ENCODE measurements around the gene CAMSAP2.
A peak's percentile ranks its signal among the peaks of the same experiment; 100 is the strongest.

CAMSAP2 gene, protein sequence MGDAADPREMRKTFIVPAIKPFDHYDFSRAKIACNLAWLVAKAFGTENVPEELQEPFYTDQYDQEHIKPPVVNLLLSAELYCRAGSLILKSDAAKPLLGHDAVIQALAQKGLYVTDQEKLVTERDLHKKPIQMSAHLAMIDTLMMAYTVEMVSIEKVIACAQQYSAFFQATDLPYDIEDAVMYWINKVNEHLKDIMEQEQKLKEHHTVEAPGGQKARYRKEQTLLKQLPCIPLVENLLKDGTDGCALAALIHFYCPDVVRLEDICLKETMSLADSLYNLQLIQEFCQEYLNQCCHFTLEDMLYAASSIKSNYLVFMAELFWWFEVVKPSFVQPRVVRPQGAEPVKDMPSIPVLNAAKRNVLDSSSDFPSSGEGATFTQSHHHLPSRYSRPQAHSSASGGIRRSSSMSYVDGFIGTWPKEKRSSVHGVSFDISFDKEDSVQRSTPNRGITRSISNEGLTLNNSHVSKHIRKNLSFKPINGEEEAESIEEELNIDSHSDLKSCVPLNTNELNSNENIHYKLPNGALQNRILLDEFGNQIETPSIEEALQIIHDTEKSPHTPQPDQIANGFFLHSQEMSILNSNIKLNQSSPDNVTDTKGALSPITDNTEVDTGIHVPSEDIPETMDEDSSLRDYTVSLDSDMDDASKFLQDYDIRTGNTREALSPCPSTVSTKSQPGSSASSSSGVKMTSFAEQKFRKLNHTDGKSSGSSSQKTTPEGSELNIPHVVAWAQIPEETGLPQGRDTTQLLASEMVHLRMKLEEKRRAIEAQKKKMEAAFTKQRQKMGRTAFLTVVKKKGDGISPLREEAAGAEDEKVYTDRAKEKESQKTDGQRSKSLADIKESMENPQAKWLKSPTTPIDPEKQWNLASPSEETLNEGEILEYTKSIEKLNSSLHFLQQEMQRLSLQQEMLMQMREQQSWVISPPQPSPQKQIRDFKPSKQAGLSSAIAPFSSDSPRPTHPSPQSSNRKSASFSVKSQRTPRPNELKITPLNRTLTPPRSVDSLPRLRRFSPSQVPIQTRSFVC (N-terminal part only)

DNA sequence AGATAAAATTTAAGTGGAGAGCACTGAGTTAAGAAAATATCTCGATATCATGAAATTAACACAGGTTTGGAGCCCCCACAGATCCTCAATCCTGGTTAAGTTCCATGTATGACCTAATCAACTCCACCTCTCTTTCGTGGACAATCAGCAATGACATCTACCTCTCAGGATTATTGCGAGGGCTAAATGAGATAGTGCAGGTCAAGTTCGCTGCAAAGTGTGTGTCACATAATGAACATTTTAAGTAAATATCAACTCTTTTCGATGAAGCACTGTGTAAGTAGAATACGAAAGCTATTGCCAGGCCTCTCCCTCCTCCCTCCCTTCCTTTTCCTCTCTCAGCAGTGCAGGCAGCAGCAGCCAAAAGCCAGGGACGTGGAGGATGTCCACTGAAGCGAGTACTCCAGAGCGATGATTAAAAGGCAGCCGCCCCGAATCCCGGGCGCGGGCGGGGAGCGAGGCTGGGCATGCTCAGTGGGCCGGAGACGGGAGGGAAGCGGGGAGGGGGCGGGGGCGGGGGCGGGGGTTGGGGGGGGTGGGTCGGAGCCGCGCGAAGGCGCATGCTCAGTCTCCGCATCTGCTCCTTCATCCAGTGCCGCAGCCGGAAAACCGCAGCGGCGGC, at the start of gene CAMSAP2:
Gene CAMSAP2, plus strand, starts transcription at position 567 of the 622 bp plus-strand sequence. CDS start 935 bp downstream, outside the sequence.
- peak in 1 of 2 donors; percentile 57 for DNase-seq (ENCODE audit: low read depth in 1 of 2, low spot score in 1 of 2)

DNA sequence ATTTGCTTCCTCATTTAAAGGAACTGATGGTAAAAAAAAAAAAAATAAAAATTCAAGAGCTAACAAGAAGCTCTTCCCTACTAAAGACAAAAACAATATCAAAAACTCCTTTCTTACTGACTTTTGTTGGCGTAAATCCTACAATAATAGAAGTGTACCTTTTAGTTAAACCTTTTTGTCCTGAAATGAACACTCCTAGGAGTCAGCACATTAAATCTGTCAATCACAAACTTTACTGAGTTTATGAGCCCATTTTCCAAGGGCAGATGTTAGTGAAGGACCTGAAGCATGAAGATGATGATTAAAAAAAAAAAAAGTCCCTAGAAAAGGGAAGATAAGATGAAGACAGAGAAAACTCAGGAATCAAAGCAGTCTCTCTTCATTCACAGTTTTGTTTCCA, 46.4 kb upstream of the CAMSAP2 start:
- DNase-seq (ENCODE audit: low read depth in 1 of 2, low spot score in 1 of 2): no peak

DNA sequence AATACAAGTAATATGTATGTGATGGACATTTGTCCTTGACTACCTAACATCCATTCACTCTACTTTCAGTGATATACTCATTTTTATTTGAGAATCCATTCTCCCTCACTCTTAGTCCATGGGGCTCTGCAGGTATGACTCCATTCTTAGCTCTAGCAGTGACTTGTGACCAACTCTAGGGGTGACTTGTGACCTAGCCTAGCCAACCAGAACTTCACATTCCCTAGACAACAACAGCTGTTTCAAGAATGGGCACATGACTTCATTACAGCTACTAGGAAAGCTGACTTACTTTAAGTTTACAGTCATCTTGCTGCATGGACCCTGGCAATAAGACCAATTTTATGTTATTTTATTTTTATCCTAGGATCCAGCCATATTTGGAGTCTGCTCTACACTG, 45.4 kb upstream of the CAMSAP2 start:
- no peak for DNase-seq (ENCODE audit: low read depth in 1 of 2, low spot score in 1 of 2)

DNA sequence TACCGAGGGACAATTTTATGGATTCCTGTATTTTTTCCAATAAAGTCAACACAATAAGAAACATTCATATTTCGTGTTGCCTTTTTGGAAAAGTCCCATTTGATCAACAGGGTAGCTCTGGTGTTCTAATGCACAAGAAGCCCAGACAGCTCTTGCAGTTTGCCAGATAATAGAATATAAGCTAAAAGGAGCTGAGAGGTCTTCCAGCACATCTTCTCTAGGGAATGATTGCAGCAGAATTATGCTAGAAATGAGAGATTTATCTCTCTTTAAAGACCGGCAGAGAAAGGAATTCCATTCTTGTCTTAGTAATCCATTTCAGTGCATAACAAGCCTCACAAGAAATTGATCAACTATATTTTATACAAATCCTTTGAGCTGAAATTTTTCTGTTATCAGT, 44.0 kb upstream of the CAMSAP2 start:
- DNase-seq (ENCODE audit: low read depth in 1 of 2, low spot score in 1 of 2): no peak

DNA sequence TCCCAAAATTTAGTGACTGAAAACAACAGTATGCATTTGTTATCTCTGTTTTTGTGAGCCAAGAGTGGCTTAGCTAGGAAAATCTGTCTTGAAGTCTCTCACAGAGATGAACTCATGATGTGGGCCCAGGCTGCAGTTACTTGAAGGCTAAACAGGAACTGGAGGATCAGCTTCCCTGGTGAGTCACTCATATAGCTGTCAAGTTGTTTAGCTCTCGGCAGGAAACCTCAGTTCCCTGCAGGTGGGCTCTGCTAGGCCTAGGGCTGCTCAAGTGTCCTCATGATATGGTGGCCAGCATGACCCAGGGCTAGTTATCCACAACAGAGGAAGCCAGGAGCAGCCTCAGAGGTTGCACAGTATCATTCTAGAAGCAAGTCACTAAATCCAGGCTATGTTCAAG, 38.8 kb upstream of the CAMSAP2 start:
- no peak for DNase-seq (ENCODE audit: low read depth in 1 of 2, low spot score in 1 of 2)

DNA sequence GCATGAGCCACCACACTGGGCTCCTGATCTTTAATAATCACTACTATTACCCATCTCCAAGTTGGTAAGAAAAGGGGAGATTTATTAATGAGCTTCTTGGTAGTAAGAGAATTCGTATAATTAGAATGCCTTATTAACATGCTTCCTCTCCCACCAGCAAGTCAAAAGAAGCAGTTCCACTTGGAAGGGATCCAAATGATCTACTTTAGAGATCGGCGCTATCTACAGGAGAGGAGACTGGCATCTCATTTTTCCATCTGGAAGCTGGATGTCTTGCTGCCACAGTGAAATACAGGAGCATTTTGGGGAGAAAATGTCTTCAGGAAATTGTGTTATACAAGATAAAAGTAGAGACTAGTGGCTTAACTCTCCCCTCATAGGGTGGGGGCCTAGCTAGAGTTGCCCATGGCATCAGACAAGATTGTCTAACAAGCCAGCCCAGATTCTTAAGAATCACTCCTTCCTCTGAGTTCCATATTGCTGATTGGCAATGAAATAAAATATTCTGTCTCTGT, 33.6 kb upstream of the CAMSAP2 start:
- DNase-seq (ENCODE audit: low read depth in 1 of 2, low spot score in 1 of 2): no peak

DNA sequence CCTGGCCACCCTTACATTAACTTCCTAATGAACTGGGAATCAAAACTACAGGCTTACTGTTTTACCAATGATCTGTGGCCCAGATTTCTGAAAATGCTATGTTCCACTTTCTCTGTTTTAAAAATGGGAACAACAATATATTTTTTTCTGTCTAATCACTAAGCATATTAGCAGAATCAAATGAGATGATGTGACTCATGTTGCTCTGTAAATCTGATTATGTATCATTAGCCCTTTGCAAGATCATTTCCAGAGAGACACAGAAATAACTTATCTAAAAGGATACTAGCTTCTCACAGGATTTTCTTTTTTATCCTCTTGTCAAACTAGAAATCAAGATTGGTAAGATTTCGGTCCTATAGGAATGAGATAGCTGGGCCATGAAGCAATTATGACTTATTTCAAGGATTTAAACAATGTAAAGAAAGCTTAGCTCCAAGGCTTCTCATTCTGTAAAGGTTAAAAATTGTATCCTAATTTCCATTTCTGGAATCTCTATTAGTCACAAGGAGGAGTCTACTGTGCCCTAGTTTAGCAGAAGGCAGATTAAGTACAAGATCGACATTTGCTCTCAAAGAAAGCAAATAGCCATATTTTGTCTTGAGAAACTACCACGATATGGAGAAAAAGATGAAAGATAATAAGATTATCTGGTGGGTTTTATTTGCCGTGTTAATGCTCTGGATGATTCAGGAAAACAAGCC, 32.4 kb upstream of the CAMSAP2 start:
- DNase-seq (ENCODE audit: low read depth in 1 of 2, low spot score in 1 of 2): no peak

DNA sequence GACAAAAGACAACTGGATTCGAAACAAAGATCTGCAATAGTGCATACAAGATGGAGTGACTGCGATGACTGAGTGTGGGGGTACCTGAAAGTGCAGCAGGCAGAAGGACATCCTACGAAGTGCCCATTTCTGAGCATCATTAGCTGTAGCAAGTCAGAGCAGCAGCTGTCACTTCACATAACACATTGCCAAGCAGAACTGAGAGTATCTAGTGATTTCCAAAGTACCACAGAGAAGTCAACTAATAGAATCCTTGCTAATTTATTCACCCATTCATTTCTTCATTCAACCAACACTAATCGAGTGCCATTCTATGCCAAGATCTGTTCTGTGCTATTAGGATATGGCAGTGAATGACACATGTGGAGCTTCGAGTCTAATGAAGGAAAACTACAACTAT, 31.6 kb upstream of the CAMSAP2 start:
- no peak for DNase-seq (ENCODE audit: low read depth in 1 of 2, low spot score in 1 of 2)

DNA sequence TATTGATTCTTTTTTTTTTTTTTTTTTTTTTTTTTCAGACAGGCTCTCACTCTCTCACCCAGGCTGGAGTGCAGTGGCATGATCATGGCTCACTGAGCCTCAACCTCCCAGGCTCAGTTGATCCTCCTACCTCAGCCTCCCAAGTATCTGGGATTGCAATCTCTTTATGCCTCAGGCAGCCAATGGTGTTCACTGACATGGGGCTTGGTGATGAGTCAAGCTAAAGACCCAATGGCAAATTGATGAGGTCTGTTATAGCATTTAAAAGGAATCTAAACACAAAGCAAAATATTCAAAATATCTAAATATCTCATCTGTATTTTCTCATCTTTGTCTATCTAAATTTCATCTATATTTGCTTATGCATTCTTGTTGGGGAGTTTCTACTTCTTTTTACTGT, 30.5 kb upstream of the CAMSAP2 start:
- no peak for DNase-seq (ENCODE audit: low read depth in 1 of 2, low spot score in 1 of 2)

DNA sequence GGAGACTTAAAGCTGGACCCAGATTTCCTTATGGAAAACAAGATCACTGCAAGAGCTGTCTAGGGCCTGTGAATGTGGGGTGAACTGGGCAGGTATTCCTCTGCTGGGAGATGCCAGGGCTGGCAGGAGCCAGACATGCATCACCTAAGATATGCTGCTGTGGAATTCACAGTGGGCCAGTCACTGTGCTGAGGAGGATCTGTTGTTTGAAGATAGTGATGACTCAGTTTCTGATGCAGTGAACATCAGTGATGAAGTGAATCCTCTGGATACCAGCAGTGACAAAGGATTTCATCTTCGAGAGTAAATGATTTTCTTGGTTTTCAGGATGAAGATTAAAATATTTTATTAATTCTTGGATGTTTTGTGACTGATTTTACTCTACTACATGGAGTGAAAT, 29.9 kb upstream of the CAMSAP2 start:
- no peak for DNase-seq (ENCODE audit: low read depth in 1 of 2, low spot score in 1 of 2)

DNA sequence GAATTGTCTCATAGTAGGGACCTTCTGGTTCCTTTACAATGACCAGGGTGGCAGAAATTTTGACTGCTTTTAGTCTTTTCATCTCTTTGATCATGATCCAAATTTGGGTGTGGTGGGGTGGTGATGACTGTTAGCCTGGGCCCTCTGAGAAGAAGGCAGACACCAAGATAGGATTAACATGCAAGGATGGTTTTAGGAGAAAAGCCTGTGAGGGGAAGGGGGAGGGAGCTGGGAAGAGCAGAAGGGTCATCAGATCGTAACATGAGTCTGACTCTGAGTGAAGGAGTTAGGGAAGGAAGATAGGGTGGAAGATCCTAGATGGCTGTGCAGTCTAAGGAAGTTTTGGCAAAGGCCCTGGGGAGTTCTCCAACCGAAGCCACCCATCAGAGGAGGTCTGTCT, 28.5 kb upstream of the CAMSAP2 start:
- DNase-seq (ENCODE audit: low read depth in 1 of 2, low spot score in 1 of 2): no peak

DNA sequence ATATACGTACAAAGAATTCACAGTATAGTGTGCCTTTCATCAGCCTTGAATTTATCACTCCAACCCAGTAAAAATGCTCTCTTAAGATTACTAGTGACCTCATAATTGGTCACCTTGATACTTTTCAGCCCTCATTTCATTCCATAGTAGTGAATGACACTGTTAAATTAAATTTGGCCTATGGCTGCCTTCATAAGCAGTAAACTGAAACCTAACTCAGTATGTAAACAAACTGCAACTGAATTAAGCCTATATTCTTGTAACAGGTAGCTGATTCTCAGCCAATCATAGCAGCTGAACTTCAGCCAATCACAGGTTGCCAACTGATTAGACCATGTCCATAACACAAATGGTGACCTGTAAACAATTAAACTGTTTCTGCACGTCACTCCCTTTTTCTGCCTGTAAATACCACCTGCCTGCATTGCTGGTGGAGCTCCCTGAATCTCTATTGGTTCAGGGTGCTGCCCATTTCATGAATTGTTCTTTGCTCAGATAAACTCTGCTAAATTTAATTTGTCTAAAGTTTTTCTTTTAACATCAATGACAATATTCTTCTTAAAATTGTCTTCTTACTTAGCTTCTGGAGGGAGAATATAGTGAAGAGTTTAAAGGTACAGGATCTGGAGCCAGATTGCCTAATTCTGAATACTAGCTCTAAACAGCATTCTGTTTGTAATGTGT, 24.0 kb upstream of the CAMSAP2 start:
- DNase-seq (ENCODE audit: low read depth in 1 of 2, low spot score in 1 of 2): no peak

DNA sequence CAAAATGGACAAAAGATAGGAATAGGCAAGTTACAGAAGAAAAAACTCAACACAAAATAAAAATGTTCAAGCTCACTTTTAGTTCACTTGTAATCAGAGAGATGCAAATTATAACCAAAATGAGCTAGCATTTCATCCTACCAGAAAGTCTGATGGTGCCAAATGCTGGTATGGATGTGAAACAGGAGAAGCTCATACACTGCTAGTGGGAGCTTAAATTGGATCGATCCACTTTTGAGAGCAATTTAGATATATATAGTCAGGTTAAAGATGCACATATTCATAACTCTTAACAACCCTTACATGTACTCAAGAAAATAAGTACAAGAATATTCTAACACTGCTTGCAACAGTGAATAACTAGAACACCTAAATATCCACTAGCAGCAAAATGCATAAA, 18.5 kb upstream of the CAMSAP2 start:
- DNase-seq (ENCODE audit: low read depth in 1 of 2, low spot score in 1 of 2): no peak

DNA sequence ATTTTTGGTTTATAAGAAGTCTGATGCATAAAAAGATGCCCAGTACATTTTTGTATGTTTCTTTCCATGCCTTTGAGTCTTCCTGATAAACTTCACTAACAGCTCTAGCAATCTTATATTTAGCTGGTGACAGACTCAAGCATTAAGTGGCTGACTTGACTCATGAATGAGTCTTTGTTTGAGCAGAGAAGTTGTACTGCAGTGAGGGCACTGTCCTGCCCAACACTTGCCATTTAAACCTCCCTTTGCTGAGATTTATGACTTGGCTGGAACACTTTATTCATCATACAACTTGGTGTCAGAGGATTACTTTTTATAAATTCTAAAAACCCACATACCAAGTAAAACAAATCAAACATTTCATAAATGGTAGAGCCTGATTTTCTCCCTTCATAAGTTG, 14.6 kb upstream of the CAMSAP2 start:
- DNase-seq (ENCODE audit: low read depth in 1 of 2, low spot score in 1 of 2): no peak

DNA sequence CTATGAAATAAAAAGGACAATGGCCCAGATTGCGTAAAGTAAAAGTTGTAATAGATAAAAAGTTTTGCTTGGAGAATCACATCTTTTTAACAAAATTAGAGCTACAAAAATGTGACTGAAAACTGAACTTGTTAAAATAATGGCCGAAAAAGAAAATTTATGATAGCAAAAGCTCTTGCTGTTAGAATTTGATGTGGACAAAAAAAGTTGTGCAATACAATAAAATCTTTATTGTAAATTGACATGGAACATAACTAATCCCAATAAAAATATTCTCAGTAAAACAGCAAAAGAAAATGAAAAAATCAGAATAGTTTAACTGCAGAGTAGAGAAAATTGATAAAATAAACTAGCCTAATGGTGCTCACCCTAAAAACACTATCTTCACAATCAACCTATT, 11.4 kb upstream of the CAMSAP2 start:
- no peak for DNase-seq (ENCODE audit: low read depth in 1 of 2, low spot score in 1 of 2)

DNA sequence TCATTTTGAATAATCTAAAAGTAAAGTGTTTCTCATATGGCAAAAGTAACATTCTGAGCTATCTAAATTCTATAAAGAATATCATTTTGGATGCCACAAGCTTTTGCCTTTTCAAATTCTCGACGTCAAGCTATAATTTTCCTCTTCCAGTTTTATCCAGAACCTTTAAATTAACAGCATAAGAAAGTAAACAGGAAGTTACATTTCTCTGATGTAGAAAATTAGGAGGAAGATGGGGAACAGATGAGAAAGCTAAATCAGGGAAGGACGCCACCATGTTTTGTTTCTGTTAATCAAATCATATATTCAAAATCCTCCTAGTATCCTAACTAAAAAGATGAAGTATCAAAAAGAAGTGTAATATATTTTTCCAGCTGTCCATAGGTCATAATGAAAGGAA, 8.8 kb upstream of the CAMSAP2 start:
- DNase-seq (ENCODE audit: low read depth in 1 of 2, low spot score in 1 of 2): no peak

DNA sequence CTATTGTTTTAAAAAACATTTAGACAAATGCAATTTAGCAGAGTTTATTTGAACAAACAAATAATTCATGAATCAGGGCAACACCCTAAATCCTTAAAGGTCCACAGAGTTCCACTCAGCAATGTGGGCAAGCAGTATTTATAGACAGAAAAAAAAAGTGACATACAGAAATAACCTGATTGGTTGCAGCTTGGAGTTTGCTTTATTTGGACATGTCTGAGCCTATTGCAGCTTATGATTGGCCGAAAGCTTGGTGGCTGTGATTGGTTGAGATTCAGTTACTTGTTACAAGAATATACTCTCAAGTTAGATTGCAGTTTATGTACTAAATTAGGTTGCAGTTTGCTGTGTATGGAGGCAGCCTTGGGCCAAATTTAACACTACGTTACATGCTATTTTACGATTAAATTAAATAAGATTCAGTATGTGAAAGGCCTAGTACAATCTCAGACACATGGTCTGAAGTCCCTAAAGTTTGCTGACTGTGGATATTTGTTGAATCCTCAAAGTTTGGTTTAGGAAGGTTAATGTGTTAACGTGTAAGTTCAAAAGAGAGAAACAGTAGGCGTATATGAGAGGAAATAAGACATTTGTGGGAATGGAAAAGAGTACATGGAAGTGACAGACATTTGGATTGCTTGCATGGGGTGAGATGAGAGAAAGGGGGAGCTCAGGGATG, 6.9 kb upstream of the CAMSAP2 start:
- no peak for DNase-seq (ENCODE audit: low read depth in 1 of 2, low spot score in 1 of 2)

DNA sequence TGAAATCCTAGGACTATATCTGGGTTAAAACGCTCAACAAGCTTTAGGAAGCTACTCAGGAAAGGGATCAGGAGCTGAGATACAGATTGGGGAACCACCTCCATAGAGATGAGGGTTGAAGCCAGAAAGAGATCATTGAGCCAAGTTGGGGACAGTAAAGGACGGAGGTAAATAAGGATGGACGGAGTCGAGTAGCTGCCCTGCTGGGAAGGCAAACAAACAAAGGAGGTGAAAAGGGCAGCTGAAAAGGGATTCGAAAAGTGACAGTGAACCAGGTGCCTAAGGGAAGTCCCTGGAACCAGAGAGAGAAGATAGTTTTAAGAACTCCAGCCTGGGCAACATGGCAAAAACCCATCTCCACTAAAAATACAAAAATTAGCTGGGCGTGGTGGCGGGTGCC, 6.3 kb upstream of the CAMSAP2 start:
- DNase-seq (ENCODE audit: low read depth in 1 of 2, low spot score in 1 of 2): no peak

DNA sequence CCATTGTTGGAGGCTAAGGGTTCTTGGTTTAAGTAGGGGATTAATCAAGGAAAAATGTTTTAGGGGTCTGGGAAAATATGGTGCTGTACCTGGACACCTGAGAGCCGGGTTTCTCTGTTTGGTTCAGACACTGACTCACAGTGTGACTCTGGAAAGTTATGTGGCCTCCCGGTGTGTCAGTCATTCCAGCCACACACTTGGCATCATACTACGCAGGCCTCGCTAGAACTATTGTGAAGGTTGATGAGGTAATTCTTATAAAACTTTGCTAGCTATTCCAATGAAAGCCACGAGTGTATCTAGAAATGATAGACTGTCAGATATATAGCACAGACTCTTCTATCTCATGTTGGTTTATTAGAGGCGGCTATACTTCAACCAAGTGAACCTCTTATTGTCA, 4.8 kb upstream of the CAMSAP2 start:
- DNase-seq (ENCODE audit: low read depth in 1 of 2, low spot score in 1 of 2): no peak

All from stimulated activated CD4-positive, alpha-beta T cell treated with anti-CD3 and anti-CD28 coated beads, Interleukin-15, amount 100 ng/mL, for 1 hour (primary cell).